Measurements from ENCODE around the gene PDS5B. TPM values are rescaled to one million over a fixed set of nuclear protein-coding genes. Genes with fewer than 3 reads are reported as not detected.

Gene PDS5B
- total RNA-seq, 4 donors from 2014 or later, result 34.5 to 68.3 (median 40.7) TPM

DNA sequence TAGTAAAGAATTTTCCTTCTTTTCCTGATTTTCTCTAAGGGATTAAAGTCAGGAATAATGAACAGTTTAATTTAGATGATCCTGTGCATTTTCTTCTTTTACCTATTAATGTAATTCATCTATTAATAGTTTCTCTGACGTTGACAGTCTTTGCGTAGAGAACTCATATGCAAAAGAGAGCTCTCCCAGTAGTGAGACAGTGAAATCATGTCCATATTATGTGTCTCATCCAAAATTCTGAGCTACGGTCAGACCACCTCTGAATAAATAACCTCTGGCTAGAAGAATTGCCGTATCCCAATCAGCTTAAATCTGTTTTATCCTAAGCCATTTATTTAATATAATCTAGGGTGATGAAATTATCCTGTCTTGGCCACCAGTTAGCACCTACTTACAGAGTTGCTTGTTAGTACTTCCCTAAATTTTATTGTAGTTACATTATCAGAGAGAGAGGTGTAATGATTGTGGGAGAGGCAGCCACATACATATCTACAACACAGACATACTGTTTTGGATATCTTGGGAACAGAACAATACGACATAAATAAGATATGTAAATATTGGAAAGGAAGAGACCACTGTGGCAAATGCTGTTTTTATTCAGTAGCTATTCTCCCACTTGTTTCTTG lies 30.7 kb downstream of the PDS5B start:
- TF ChIP-seq CTCF (IDR thresholded peaks at IDR 0.05; ENCODE audit: low read depth), result no peak

GRCh38 chr13:32622827-32623226 lies 36.6 kb downstream of the PDS5B start:
- TF ChIP-seq CTCF (IDR thresholded peaks at IDR 0.05; ENCODE audit: low read depth), result no peak

DNA sequence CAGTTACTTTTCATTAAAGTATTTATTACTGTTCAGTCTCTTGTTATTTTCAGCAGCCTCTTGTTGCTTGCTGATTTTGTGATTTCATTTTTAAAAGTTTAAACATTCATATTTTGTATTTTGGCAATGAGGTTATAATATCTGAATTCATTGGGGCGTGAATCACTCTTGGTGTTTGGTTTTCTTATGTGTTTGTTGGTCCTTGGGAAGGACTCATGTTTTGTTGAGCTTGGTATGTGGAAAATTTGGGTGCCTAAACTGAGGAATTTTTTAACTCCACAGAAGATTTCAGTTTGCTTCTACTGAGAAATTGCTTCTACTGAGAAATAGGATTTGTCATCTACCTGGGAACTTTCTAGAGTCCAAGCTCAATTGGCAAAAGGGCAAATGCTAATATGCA lies 38.2 kb downstream of the PDS5B start:
- TF ChIP-seq CTCF (IDR thresholded peaks at IDR 0.05; ENCODE audit: low read depth), result no peak

- TF ChIP-seq CTCF (IDR thresholded peaks at IDR 0.05; ENCODE audit: low read depth), result no peak
Measured at GRCh38 chr13:32627793-32628192, 41.5 kb downstream of the PDS5B start.

DNA sequence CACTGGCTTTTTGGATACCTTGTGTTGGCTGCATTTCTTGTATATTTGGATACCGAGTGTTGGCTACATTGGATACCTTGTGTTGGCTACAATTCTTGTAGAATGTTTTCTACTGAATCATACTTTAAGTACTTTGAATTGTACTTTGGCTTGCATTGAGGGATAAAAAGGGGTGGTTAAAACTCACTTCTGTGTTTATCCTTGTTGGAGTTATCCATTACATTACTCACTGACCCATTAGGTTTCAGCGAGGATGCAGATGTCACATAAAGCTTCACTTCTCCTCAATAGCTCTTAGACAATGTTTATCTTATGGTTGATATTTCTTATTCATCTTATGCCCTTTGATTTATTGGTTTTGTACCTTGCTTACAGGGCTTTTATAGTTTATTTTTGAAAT lies 43.1 kb downstream of the PDS5B start:
- TF ChIP-seq CTCF (IDR thresholded peaks at IDR 0.05; ENCODE audit: low read depth), result no peak

- TF ChIP-seq CTCF (IDR thresholded peaks at IDR 0.05; ENCODE audit: low read depth), result no peak
Measured at GRCh38 chr13:32629866-32630265, 43.6 kb downstream of the PDS5B start.

DNA sequence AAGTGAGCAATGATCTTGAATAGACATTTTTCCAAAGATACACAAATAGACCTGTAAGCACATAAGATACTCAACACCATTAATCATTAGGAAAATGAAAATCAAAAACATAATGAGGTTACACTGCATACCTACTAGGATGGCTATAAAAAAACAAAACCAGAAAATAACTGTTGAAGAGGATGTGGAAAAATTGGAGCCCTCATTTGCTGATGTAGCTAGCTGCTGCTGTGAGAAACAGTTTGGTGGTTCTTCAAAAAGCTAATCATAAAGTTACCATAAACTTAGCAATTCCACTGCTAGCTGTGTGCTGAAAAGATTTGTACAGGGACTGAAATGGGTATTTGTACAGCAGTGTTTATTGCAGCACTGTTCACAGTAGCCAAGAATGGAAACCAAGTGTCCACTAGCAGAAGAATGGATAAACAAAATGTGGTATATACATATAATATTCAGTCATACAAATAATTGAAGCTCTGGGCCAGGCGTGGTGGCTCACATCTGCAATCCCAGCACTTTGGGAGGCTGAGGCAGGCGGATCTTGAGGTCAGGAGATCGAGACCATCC lies 46.2 kb downstream of the PDS5B start:
- no peak for TF ChIP-seq CTCF (IDR thresholded peaks at IDR 0.05; ENCODE audit: low read depth)
